Liver (tissue), 9 donors: ENCODE results near the gene ENG. TPM values are rescaled to one million over a fixed set of nuclear protein-coding genes. Genes with fewer than 3 reads are reported as not detected.
"Not testable (repeated sequence)": the region's sequence is repeated elsewhere in the genome, so short reads cannot be mapped to it uniquely, and the experiment has no call there.

ENCODE experiments used
- DNase-seq: peaks from one replicate; pipeline ENCODE4 v3.0.0-alpha.2; 2017; ENCODE audit warnings: low spot score
- H3K27ac ChIP-seq, 2 donors: one replicate each; pipeline ENCODE4 v1.7.0; 2013; ENCODE audit warnings: inconsistent platforms in 2 of 2, low read length in 2 of 2, control low read depth in 1 of 2, low read depth in 1 of 2, mild to moderate bottlenecking in 1 of 2
- H3K27me3 ChIP-seq, 4 donors: one replicate each; pipeline versions ENCODE4 v1.6.1 to v1.7.0; 2013; ENCODE audit warnings: low read length in 3 of 4, inconsistent platforms in 1 of 4, mild to moderate bottlenecking in 1 of 4, moderate library complexity in 1 of 4; ENCODE audit not compliant: control insufficient read depth in 4 of 4, insufficient read depth in 4 of 4
- H3K36me3 ChIP-seq, 4 donors: one replicate each; pipeline versions ENCODE4 v1.6.1 to v1.7.0; 2013; ENCODE audit warnings: low read length in 3 of 4, mild to moderate bottlenecking in 3 of 4, low read depth in 1 of 4, moderate library complexity in 1 of 4; ENCODE audit not compliant: control insufficient read depth in 4 of 4, insufficient read depth in 3 of 4
- H3K4me1 ChIP-seq, 4 donors: one replicate each; pipeline versions ENCODE4 v1.6.1 to v1.7.0; 2013; ENCODE audit warnings: low read length in 3 of 4, mild to moderate bottlenecking in 3 of 4, moderate library complexity in 1 of 4; ENCODE audit not compliant: control insufficient read depth in 4 of 4, insufficient read depth in 4 of 4
- H3K4me3 ChIP-seq, 3 donors: one replicate each; pipeline versions ENCODE4 v1.6.1 to v1.7.0; 2013; ENCODE audit warnings: low read length in 3 of 3, control low read depth in 1 of 3, low read depth in 1 of 3, mild to moderate bottlenecking in 1 of 3
- H3K9ac ChIP-seq, 2 donors: one replicate each; pipeline ENCODE4 v1.7.0; 2013; ENCODE audit warnings: low read length in 2 of 2, mild to moderate bottlenecking in 2 of 2, moderate library complexity in 2 of 2, control low read depth in 1 of 2, low read depth in 1 of 2
- H3K9me3 ChIP-seq, 4 donors: one replicate each; pipeline versions ENCODE4 v1.6.1 to v1.7.0; 2013; ENCODE audit warnings: low read length in 3 of 4; ENCODE audit not compliant: control insufficient read depth in 4 of 4
- EGR1 ChIP-seq, 2 donors: IDR thresholded peaks; 2 replicates each; pipeline ENCODE4 v1.6.1; 2016 to 2018; ENCODE audit warnings: antibody characterized with exemption in 2 of 2, low read depth in 2 of 2
- FOXA1 ChIP-seq: IDR thresholded peaks from 2 replicates; pipeline ENCODE4 v1.6.1; 2016; ENCODE audit warnings: antibody characterized with exemption
- FOXA2 ChIP-seq: IDR thresholded peaks from 2 replicates; pipeline ENCODE4 v1.6.1; 2016; ENCODE audit warnings: antibody characterized with exemption
- GABPA ChIP-seq, 2 donors: IDR thresholded peaks in 1 of 2; conservative IDR thresholded peaks in 1 of 2; 2 replicates each; pipeline ENCODE4 v1.6.1; 2016; ENCODE audit warnings: antibody characterized with exemption in 2 of 2, mild to moderate bottlenecking in 1 of 2, moderate library complexity in 1 of 2
- JUND ChIP-seq, 2 donors: IDR thresholded peaks; 2 replicates each; pipeline ENCODE4 v1.6.1; 2016; ENCODE audit warnings: antibody characterized with exemption in 2 of 2
- NR2F2 ChIP-seq: IDR thresholded peaks from 2 replicates; pipeline ENCODE4 v1.6.1; 2016; ENCODE audit warnings: antibody characterized with exemption
- RAD21 ChIP-seq, 2 donors: IDR thresholded peaks; 2 replicates each; pipeline ENCODE4 v1.6.1; 2016; ENCODE audit warnings: antibody characterized with exemption in 2 of 2, mild to moderate bottlenecking in 2 of 2
- RXRA ChIP-seq, 2 donors: IDR thresholded peaks; 2 replicates each; pipeline ENCODE4 v1.6.1; 2017 to 2018; ENCODE audit warnings: antibody characterized with exemption in 2 of 2, mild to moderate bottlenecking in 1 of 2
- SP1 ChIP-seq: IDR thresholded peaks from 2 replicates; pipeline ENCODE4 v1.6.1; 2018; ENCODE audit warnings: antibody characterized with exemption, mild to moderate bottlenecking
- TAF1 ChIP-seq: conservative IDR thresholded peaks from 2 replicates; pipeline ENCODE4 v1.6.1; 2016; ENCODE audit warnings: antibody characterized with exemption, mild to moderate bottlenecking
- YY1 ChIP-seq: IDR thresholded peaks from 2 replicates; pipeline ENCODE4 v1.6.1; 2016; ENCODE audit warnings: antibody characterized with exemption, mild to moderate bottlenecking
- WGBS: extraction: QIAGEN DNeasy Blood & Tissue Kit; methylation state at CpG from one replicate; pipeline ENCODE4 v1.1.7; 2013; 5-methylcytosine and 5-hydroxymethylcytosine counted together
- polyA plus RNA-seq, 2 donors: library from polyadenylated mRNA; stranded (reverse) in 1 of 2; unstranded in 1 of 2; fragments of 200-250 nt in 1 of 2; fragments of >200 nt in 1 of 2; fragmentation: Nextera tagmentation in 1 of 2; extraction: Ambion mirVana in 1 of 2; gene quantifications; one replicate each; pipeline versions ENCODE4 v1.2.1 to v1.2.3, GENCODE V29; 2013 to 2015
- total RNA-seq, 2 donors: library from RNA; depleted of rRNA; stranded (reverse); fragments of >200 nt; gene quantifications; one replicate each; pipeline ENCODE4 v1.2.3, GENCODE V29; 2014
- TF ChIP-seq, protein P1 (sequence below): fragments of 150-350 bp; IDR thresholded peaks from 2 replicates; pipeline ENCODE4 v1.5.1; 2017; ENCODE audit warnings: improper control_type of control experiment, low read depth, low read length; ENCODE audit not compliant: missing input control
- TF ChIP-seq, protein P2 (sequence below): IDR thresholded peaks from 2 replicates; pipeline ENCODE4 v1.6.1; 2016; ENCODE audit warnings: antibody characterized with exemption
- TF ChIP-seq, protein P3 (sequence below): IDR thresholded peaks from 2 replicates; pipeline ENCODE4 v1.6.1; 2016; ENCODE audit warnings: antibody characterized with exemption, mild to moderate bottlenecking
- TF ChIP-seq, protein P4 (sequence below): IDR thresholded peaks from 2 replicates; pipeline ENCODE4 v1.6.1; 2016; ENCODE audit warnings: antibody characterized with exemption
- donor health status: healthy.
- donor health status: healthy.
- donor health status: healthy.
- donor health status: healthy.
- donor health status: healthy.

ENG gene
- total and polyA plus RNA-seq, 4 donors, result 12.8 to 91.3 (median 24.2) TPM

DNA sequence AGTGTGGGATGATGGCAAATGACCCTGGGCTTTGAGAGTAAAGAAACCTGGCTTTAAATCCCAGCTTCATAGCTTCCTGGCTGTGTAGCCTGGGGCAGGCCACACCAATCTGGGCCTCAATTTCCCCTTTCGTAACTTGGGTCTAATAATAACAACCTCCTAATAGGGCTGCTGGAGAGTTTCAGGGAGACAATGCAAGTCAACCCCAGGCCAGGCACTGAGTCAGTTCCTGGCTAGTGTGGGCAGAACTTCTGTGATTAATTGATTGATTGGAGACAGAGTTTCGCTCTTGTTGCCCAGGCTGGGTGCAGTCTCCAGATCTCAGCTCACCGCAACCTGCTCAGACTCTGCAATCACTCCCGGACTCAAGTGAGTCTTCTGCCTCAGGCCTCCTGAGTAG is 72.7 kb downstream of the ENG start:
- Histone ChIP-seq H3K27me3 (no peaks in the 10 kb centered on the region), H3K36me3 (no peaks in the 10 kb centered on the region), H3K4me3 (no peak overlapping the region), H3K9me3 (no peaks in the 10 kb centered on the region), H3K27ac (no peak overlapping the region), H3K9ac (no peak overlapping the region), H3K4me1 (peaks cover 0 to 16% (median 5%) of the 10 kb centered on the region in 4 donors)
- TF ChIP-seq TAF1, result no peak
- no peak for TF ChIP-seq FOXA2
- TF ChIP-seq, protein P1, sequence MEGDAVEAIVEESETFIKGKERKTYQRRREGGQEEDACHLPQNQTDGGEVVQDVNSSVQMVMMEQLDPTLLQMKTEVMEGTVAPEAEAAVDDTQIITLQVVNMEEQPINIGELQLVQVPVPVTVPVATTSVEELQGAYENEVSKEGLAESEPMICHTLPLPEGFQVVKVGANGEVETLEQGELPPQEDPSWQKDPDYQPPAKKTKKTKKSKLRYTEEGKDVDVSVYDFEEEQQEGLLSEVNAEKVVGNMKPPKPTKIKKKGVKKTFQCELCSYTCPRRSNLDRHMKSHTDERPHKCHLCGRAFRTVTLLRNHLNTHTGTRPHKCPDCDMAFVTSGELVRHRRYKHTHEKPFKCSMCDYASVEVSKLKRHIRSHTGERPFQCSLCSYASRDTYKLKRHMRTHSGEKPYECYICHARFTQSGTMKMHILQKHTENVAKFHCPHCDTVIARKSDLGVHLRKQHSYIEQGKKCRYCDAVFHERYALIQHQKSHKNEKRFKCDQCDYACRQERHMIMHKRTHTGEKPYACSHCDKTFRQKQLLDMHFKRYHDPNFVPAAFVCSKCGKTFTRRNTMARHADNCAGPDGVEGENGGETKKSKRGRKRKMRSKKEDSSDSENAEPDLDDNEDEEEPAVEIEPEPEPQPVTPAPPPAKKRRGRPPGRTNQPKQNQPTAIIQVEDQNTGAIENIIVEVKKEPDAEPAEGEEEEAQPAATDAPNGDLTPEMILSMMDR, result no peak
- no peak for TF ChIP-seq JUND (IDR thresholded peaks at IDR 0.05)
- TF ChIP-seq, protein P2, sequence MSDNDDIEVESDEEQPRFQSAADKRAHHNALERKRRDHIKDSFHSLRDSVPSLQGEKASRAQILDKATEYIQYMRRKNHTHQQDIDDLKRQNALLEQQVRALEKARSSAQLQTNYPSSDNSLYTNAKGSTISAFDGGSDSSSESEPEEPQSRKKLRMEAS, result no peak
- TF ChIP-seq, protein P3, sequence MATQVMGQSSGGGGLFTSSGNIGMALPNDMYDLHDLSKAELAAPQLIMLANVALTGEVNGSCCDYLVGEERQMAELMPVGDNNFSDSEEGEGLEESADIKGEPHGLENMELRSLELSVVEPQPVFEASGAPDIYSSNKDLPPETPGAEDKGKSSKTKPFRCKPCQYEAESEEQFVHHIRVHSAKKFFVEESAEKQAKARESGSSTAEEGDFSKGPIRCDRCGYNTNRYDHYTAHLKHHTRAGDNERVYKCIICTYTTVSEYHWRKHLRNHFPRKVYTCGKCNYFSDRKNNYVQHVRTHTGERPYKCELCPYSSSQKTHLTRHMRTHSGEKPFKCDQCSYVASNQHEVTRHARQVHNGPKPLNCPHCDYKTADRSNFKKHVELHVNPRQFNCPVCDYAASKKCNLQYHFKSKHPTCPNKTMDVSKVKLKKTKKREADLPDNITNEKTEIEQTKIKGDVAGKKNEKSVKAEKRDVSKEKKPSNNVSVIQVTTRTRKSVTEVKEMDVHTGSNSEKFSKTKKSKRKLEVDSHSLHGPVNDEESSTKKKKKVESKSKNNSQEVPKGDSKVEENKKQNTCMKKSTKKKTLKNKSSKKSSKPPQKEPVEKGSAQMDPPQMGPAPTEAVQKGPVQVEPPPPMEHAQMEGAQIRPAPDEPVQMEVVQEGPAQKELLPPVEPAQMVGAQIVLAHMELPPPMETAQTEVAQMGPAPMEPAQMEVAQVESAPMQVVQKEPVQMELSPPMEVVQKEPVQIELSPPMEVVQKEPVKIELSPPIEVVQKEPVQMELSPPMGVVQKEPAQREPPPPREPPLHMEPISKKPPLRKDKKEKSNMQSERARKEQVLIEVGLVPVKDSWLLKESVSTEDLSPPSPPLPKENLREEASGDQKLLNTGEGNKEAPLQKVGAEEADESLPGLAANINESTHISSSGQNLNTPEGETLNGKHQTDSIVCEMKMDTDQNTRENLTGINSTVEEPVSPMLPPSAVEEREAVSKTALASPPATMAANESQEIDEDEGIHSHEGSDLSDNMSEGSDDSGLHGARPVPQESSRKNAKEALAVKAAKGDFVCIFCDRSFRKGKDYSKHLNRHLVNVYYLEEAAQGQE, result no peak
- TF ChIP-seq YY1, result no peak
- no peak for TF ChIP-seq NR2F2
- TF ChIP-seq SP1, result no peak
- TF ChIP-seq FOXA1, result no peak
- no peak for TF ChIP-seq RAD21 (IDR thresholded peaks at IDR 0.05)
- TF ChIP-seq RXRA (IDR thresholded peaks at IDR 0.05), result no peak
- TF ChIP-seq, protein P4, sequence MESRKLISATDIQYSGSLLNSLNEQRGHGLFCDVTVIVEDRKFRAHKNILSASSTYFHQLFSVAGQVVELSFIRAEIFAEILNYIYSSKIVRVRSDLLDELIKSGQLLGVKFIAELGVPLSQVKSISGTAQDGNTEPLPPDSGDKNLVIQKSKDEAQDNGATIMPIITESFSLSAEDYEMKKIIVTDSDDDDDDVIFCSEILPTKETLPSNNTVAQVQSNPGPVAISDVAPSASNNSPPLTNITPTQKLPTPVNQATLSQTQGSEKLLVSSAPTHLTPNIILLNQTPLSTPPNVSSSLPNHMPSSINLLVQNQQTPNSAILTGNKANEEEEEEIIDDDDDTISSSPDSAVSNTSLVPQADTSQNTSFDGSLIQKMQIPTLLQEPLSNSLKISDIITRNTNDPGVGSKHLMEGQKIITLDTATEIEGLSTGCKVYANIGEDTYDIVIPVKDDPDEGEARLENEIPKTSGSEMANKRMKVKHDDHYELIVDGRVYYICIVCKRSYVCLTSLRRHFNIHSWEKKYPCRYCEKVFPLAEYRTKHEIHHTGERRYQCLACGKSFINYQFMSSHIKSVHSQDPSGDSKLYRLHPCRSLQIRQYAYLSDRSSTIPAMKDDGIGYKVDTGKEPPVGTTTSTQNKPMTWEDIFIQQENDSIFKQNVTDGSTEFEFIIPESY, result no peak
- no peak for TF ChIP-seq GABPA (IDR thresholded peaks at IDR 0.05 in 1 of 2, conservative IDR thresholded peaks at IDR 0.05 in 1 of 2)
- TF ChIP-seq EGR1 (IDR thresholded peaks at IDR 0.05; ENCODE audit: low read depth in 2 of 2), result no peak
- no peak for DNase-seq
- WGBS, result 94% methylated on average over 4 of the region's 4 CpGs

DNA sequence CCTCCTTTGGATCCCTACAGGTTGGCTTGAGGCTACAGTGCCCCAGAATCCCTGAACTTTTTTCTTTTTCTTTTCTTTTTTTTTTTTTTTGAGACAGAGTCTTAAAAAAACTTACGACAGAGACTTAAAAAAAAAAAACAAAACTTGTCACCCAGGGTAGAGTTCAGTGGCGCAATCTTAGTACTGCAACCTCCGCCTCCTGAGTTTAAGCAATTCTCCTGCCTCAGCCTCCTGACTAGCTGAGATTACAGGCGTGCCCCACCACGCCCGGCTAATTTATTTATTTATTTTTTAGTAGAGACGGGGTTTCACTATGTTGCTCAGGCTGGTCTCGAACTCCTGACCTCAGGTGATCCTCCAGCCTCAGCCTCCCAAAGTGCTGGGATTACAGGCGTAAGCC is 73.5 kb downstream of the ENG start:
- H3K4me3 ChIP-seq, H3K9me3 ChIP-seq, H3K27me3 ChIP-seq, DNase-seq, H3K36me3 ChIP-seq, H3K9ac ChIP-seq, H3K27ac ChIP-seq: not testable (repeated sequence)
- peaks cover 0 to 10% (median 2%) of the 10 kb centered on the region in 4 donors for H3K4me1 ChIP-seq
- WGBS, result 82% methylated on average over 9 of the region's 9 CpGs
